Loucy (cell line): Measurements from ENCODE around the gene ERI2.

Experiments
- CTCF ChIP-seq: fragments of 200-600 bp; sonication (generic); conservative IDR thresholded peaks from 2 replicates; pipeline ENCODE4 v1.5.1; 2014; ENCODE audit warnings: mild to moderate bottlenecking, antibody characterized with exemption, low read length
- EZH2phosphoT487 ChIP-seq: fragments of 200-600 bp; IDR thresholded peaks from 2 replicates; pipeline ENCODE4 v1.6.1; 2018; ENCODE audit warnings: antibody characterized with exemption, mild to moderate bottlenecking, moderate library complexity, borderline replicate concordance

GRCh38 chr16:20763461-20764232 is 42.6 kb downstream of the ERI2 start, which contains the start of gene ACSM3:
- no peak for TF ChIP-seq CTCF
- TF ChIP-seq EZH2phosphoT487: no peak
